GM23338 (cell line): ENCODE measurements around the gene CAMSAP3. TPM values are rescaled to one million over a fixed set of nuclear protein-coding genes. Genes with fewer than 3 reads are reported as not detected.

Source experiments
- ATAC-seq: fragments of 200-7000 bp; cut with Tn5 transposase; 3 replicates; pipeline ENCODE4 v1.9.1; 2020
- DNase-seq: peaks from one replicate; pipeline ENCODE4 v3.0.0-alpha.2; 2015; ENCODE audit warnings: low spot score
- H2AFZ ChIP-seq: fragments of 200-600 bp; sonication (generic); 2 replicates; pipeline ENCODE4 v1.8.0; 2016; ENCODE audit warnings: antibody characterized with exemption, mild to moderate bottlenecking, moderate library complexity
- H3F3A ChIP-seq: fragments of 200-600 bp; sonication (generic); replicated peaks from 2 replicates; pipeline ENCODE4 v1.8.0; 2017; ENCODE audit warnings: antibody characterized with exemption, mixed run types, low read depth
- H3K27ac ChIP-seq: fragments of 200-600 bp; sonication (generic); 2 replicates; pipeline ENCODE4 v1.6.1; 2016; ENCODE audit warnings: low read depth
- H3K27me3 ChIP-seq: fragments of 200-600 bp; sonication (generic); 2 replicates; pipeline ENCODE4 v1.8.0; 2016; ENCODE audit warnings: mild to moderate bottlenecking, mixed run types, moderate library complexity; ENCODE audit not compliant: insufficient read depth
- H3K36me3 ChIP-seq: fragments of 200-600 bp; sonication (generic); 2 replicates; pipeline ENCODE4 v1.8.0; 2016; ENCODE audit warnings: mild to moderate bottlenecking; ENCODE audit not compliant: insufficient read depth
- H3K4me1 ChIP-seq: fragments of 200-600 bp; sonication (generic); 2 replicates; pipeline ENCODE4 v1.8.0; 2016; ENCODE audit warnings: mild to moderate bottlenecking, moderate library complexity; ENCODE audit not compliant: insufficient read depth
- H3K4me2 ChIP-seq: fragments of 200-600 bp; sonication (generic); 2 replicates; pipeline ENCODE4 v1.7.1; 2017; ENCODE audit warnings: mixed run types
- H3K4me3 ChIP-seq: fragments of 200-600 bp; sonication (generic); 2 replicates; pipeline ENCODE4 v1.6.1; 2016; ENCODE audit warnings: mixed run types
- H3K79me2 ChIP-seq: fragments of 200-600 bp; sonication (generic); replicated peaks from 2 replicates; pipeline ENCODE4 v1.8.0; 2017; ENCODE audit warnings: mild to moderate bottlenecking; ENCODE audit not compliant: insufficient read depth
- H3K9me2 ChIP-seq: fragments of 200-600 bp; sonication (generic); 2 replicates; pipeline ENCODE4 v1.8.0; 2017; ENCODE audit not compliant: insufficient read depth
- H4K20me1 ChIP-seq: fragments of 200-600 bp; sonication (generic); replicated peaks from 2 replicates; pipeline ENCODE4 v1.8.0; 2017; ENCODE audit warnings: mild to moderate bottlenecking; ENCODE audit not compliant: insufficient read depth
- H3K27ac Mint-ChIP-seq: 2 replicates; pipeline ENCODE4 v1.8.0; 2020; ENCODE audit warnings: inconsistent platforms, mild to moderate bottlenecking, moderate library complexity, mixed read lengths
- H3K27me3 Mint-ChIP-seq: 3 replicates; pipeline ENCODE4 v1.8.0; 2022; ENCODE audit warnings: low read depth, mild to moderate bottlenecking, moderate library complexity, mixed read lengths, inconsistent platforms; ENCODE audit not compliant: insufficient read depth, poor library complexity
- H3K36me3 Mint-ChIP-seq: 3 replicates; pipeline ENCODE4 v1.8.0; 2021; ENCODE audit warnings: low read depth, mild to moderate bottlenecking, inconsistent platforms, moderate library complexity, mixed read lengths
- H3K4me1 Mint-ChIP-seq: 3 replicates; pipeline ENCODE4 v1.8.0; 2020; ENCODE audit warnings: mild to moderate bottlenecking, inconsistent platforms, mixed read lengths
- H3K4me3 Mint-ChIP-seq: 3 replicates; pipeline ENCODE4 v1.8.0; 2021; ENCODE audit warnings: moderate library complexity, mild to moderate bottlenecking, inconsistent platforms, mixed read lengths
- H3K9me3 Mint-ChIP-seq: 3 replicates; pipeline ENCODE4 v1.8.0; 2020; ENCODE audit warnings: moderate library complexity, mild to moderate bottlenecking, inconsistent platforms, mixed read lengths
- CREB1 ChIP-seq: fragments of 250-450 bp; sonication (Bioruptor Pico); IDR thresholded peaks from 2 replicates; pipeline ENCODE4 v1.5.0; 2020; ENCODE audit warnings: low read depth, mild to moderate bottlenecking, moderate library complexity
- CTCF ChIP-seq, 2 experiments: fragments of 200-600 bp in 1 of 2; sonication (generic) in 1 of 2; conservative IDR thresholded peaks; 2 replicates each; pipeline versions ENCODE4 v1.5.1 to v1.6.1; 2016 to 2017; ENCODE audit warnings: antibody characterized with exemption in 2 of 2, low read depth in 2 of 2, mild to moderate bottlenecking in 2 of 2, moderate library complexity in 1 of 2
- REST ChIP-seq: IDR thresholded peaks from one replicate; pipeline ENCODE4 v1.6.1; 2018; ENCODE audit warnings: antibody characterized with exemption; ENCODE audit not compliant: unreplicated experiment
- ZNF114 ChIP-seq: fragments of 250-450 bp; sonication (Bioruptor Pico); IDR thresholded peaks from 2 replicates; pipeline ENCODE4 v1.5.0; 2020; ENCODE audit warnings: mild to moderate bottlenecking, moderate library complexity
- ZNF462 ChIP-seq: fragments of 250-450 bp; sonication (Bioruptor Pico); IDR thresholded peaks from 2 replicates; pipeline ENCODE4 v1.5.0; 2020; ENCODE audit warnings: mild to moderate bottlenecking, moderate library complexity
- polyA plus RNA-seq: library from polyadenylated mRNA; unstranded; fragments of >200 nt; fragmentation: Nextera tagmentation; extraction: Ambion mirVana; gene quantifications from 2 replicates; pipeline ENCODE4 v1.2.1, GENCODE V29; 2016
- total RNA-seq: library from RNA; depleted of rRNA; stranded (reverse); fragments of >200 nt; shearing (Covaris generic); gene quantifications from 2 replicates; pipeline ENCODE4 v1.2.3, GENCODE V29; 2014

CAMSAP3 gene
- total and polyA plus RNA-seq, 2 experiments from 2014 or later = 6.4 to 32.2 TPM

- no peak for TF ChIP-seq ZNF462 (CRISPR knock-in tag)
- no peak for TF ChIP-seq ZNF114 (CRISPR knock-in tag)
- TF ChIP-seq CREB1 = no peak
- no peak for TF ChIP-seq REST
These were observed 40.6 kb downstream of the CAMSAP3 start (continued) for GRCh38 chr19:7636317-7636690.

- Histone ChIP-seq H3K4me1 (no peaks in the 10 kb centered on the region), H4K20me1 (no peaks in the 10 kb centered on the region; the same call in 1 of the 2 replicates), H3K27ac (no peak within 1 kb of the TSS), H3K79me2 (no peaks in the 10 kb centered on the region), H3K9me2 (no peaks in the 10 kb centered on the region), H3K4me2 (peak within 1 kb of the TSS; percentile 84), H3F3A (peaks cover 9% of the 10 kb centered on the region), H3K27me3 (peaks cover 24% of the 10 kb centered on the region), H3K4me3 (peak within 1 kb of the TSS; percentile 81), H2AFZ (peak within 1 kb of the TSS; percentile 90; the same call in 1 of the 2 replicates), H3K36me3 (no peaks in the 10 kb centered on the region)
- peak; percentile 86 for ATAC-seq
- Mint-ChIP-seq H3K4me3 (peak within 1 kb of the TSS; percentile 75), H3K27ac (no peak within 1 kb of the TSS), H3K36me3 (no peaks in the 10 kb centered on the region), H3K9me3 (no peaks in the 10 kb centered on the region; the same call in 2 of the 3 replicates), H3K4me1 (no peaks in the 10 kb centered on the region; the same call in 2 of the 3 replicates), H3K27me3 (peaks cover 22% of the 10 kb centered on the region)
- peak; percentile 91 for DNase-seq
- TF ChIP-seq CTCF (conservative IDR thresholded peaks at IDR 0.05; ENCODE audit: low read depth in 2 of 2) = no peak
These were observed 41.2 kb downstream of the CAMSAP3 start, which contains the start of gene STXBP2 for GRCh38 chr19:7636691-7637373. TSS of gene STXBP2 (plus strand) at chr19:7637110. CDS start at chr19:7637150, 40 bp downstream.
